Islet precursor cell (in vitro differentiated cells): ENCODE measurements around the gene ZNF827.
A peak's percentile ranks its signal among the peaks of the same experiment; 100 is the strongest.

ENCODE experiments used
- DNase-seq: peaks from one replicate; pipeline ENCODE4 v3.0.0-alpha.2; 2018

ZNF827 gene

GRCh38 chr4:145931403-145931802 is 7.2 kb downstream of the ZNF827 start:
- DNase-seq: no peak

GRCh38 chr4:145930592-145930991 is 8.0 kb downstream of the ZNF827 start:
- no peak for DNase-seq

- DNase-seq: no peak
Measured at GRCh38 chr4:145929415-145930178, 9.0 kb downstream of the ZNF827 start.

GRCh38 chr4:145928748-145929147 is 9.9 kb downstream of the ZNF827 start:
- DNase-seq: no peak

- no peak for DNase-seq
Measured at GRCh38 chr4:145927030-145927429, 11.6 kb downstream of the ZNF827 start.

GRCh38 chr4:145921231-145921630 is 17.4 kb downstream of the ZNF827 start:
- DNase-seq: no peak

- no peak for DNase-seq
Measured at GRCh38 chr4:145920205-145920604, 18.4 kb downstream of the ZNF827 start.

GRCh38 chr4:145912376-145912775 is 26.2 kb downstream of the ZNF827 start:
- no peak for DNase-seq

GRCh38 chr4:145909773-145910172 is 28.9 kb downstream of the ZNF827 start:
- DNase-seq: no peak

GRCh38 chr4:145909281-145909715 is 29.3 kb downstream of the ZNF827 start:
- DNase-seq: peak; percentile 86

GRCh38 chr4:145907812-145908211 is 30.8 kb downstream of the ZNF827 start:
- DNase-seq: no peak

GRCh38 chr4:145907390-145907789 is 31.2 kb downstream of the ZNF827 start:
- DNase-seq: no peak

- no peak for DNase-seq
Measured at GRCh38 chr4:145904413-145905177, 34.0 kb downstream of the ZNF827 start.

- DNase-seq: no peak
Measured at GRCh38 chr4:145902522-145902921, 36.1 kb downstream of the ZNF827 start.

- DNase-seq: no peak
Measured at GRCh38 chr4:145899886-145900460, 38.6 kb downstream of the ZNF827 start.

GRCh38 chr4:145898926-145899531 is 39.6 kb downstream of the ZNF827 start:
- DNase-seq: no peak

- no peak for DNase-seq
Measured at GRCh38 chr4:145898466-145898865, 40.2 kb downstream of the ZNF827 start.

- DNase-seq: no peak
Measured at GRCh38 chr4:145895056-145895455, 43.6 kb downstream of the ZNF827 start.

- DNase-seq: peak; percentile 63
Measured at GRCh38 chr4:145891958-145892357, 46.7 kb downstream of the ZNF827 start.

GRCh38 chr4:145890689-145891088 is 47.9 kb downstream of the ZNF827 start:
- no peak for DNase-seq

GRCh38 chr4:145888393-145888792 is 50.2 kb downstream of the ZNF827 start:
- no peak for DNase-seq

GRCh38 chr4:145887241-145887991 is 51.2 kb downstream of the ZNF827 start:
- no peak for DNase-seq

- no peak for DNase-seq
Measured at GRCh38 chr4:145886871-145887240, 51.8 kb downstream of the ZNF827 start.
